IPS-18a (cell line): Measurements from ENCODE around the gene ISCU.

Experiments
- H3K27ac ChIP-seq: one replicate; pipeline ENCODE4 v1.5.1; 2013; ENCODE audit warnings: low read length
- H3K27me3 ChIP-seq: one replicate; pipeline ENCODE4 v1.6.1; 2013; ENCODE audit warnings: mild to moderate bottlenecking, low read length; ENCODE audit not compliant: control insufficient read depth, insufficient read depth
- H3K36me3 ChIP-seq: one replicate; pipeline ENCODE4 v1.6.1; 2013; ENCODE audit warnings: low read depth, low read length; ENCODE audit not compliant: control insufficient read depth
- H3K4me1 ChIP-seq: one replicate; pipeline ENCODE4 v1.6.1; 2013; ENCODE audit warnings: low read depth, low read length; ENCODE audit not compliant: control insufficient read depth
- H3K4me3 ChIP-seq: one replicate; pipeline ENCODE4 v1.5.1; 2013; ENCODE audit warnings: low read length
- H3K9ac ChIP-seq: one replicate; pipeline ENCODE4 v1.6.1; 2013; ENCODE audit warnings: mild to moderate bottlenecking, low read length, moderate library complexity
- H3K9me3 ChIP-seq: one replicate; pipeline ENCODE4 v1.6.1; 2013; ENCODE audit warnings: low read depth, low read length; ENCODE audit not compliant: control insufficient read depth

ISCU gene

GRCh38 chr12:108575199-108575912, 13.0 kb downstream of the ISCU start:
- Histone ChIP-seq H3K27ac (no peak overlapping the region), H3K36me3 (no peaks in the 10 kb centered on the region), H3K9me3 (no peaks in the 10 kb centered on the region), H3K27me3 (no peaks in the 10 kb centered on the region), H3K9ac (no peak overlapping the region), H3K4me1 (no peaks in the 10 kb centered on the region), H3K4me3 (no peak overlapping the region)

DNA sequence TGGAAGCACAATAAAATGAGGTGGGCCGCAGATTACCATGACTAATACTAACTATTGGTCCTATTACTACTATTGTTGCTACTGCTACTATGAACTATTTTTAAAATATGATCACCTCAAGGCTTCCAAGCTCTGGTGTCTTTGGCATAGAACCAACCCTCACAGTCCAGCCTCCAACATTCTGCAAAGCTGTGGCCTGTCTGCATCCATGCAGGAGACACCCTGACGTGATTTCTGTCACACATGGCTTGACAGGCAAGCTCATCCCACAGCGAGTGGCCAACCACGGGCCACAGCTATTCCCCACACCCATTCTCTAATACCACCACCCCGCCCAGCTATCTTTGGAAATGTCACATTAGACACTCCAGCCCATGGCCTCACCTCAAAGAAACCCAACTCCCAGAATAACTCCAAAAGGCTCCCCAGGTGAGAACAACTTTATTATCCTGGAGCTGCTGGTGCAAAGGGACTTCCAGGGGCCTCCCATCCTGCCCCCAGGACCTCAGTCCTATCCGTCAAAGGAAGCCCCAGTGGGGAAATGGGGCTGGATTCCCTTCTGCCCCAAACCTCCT, 14.4 kb downstream of the ISCU start:
- Histone ChIP-seq H3K9me3 (no peaks in the 10 kb centered on the region), H3K4me3 (no peak overlapping the region), H3K9ac (no peak overlapping the region), H3K27me3 (no peaks in the 10 kb centered on the region), H3K27ac (no peak overlapping the region), H3K4me1 (no peaks in the 10 kb centered on the region), H3K36me3 (no peaks in the 10 kb centered on the region)

GRCh38 chr12:108577458-108577857, 15.1 kb downstream of the ISCU start:
- no peaks in the 10 kb centered on the region for H3K36me3 ChIP-seq
- no peak overlapping the region for H3K4me3 ChIP-seq
- no peaks in the 10 kb centered on the region for H3K4me1 ChIP-seq
- no peak overlapping the region for H3K9ac ChIP-seq
- no peak overlapping the region for H3K27ac ChIP-seq
- H3K9me3 ChIP-seq, result no peaks in the 10 kb centered on the region
- no peaks in the 10 kb centered on the region for H3K27me3 ChIP-seq

DNA sequence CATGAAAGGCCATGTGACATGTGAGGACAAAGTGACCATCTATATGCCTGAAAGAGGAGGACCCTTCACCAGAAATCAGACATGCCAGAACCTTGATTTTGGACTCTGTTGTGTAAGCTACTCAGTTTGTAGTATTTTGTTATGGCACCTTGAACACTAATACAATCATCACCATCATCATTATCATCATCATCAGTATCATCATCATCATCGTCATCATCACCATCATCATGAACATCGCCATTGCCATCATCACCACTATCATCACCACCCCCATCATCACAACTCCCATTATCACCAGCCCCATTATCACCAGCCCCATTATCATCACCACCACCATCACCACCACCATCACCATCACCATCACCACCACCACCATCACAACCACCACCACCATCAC, 15.9 kb downstream of the ISCU start:
- H3K36me3 ChIP-seq, result no peaks in the 10 kb centered on the region

GRCh38 chr12:108578813-108579212, 16.4 kb downstream of the ISCU start:
- Histone ChIP-seq H3K9me3 (no peaks in the 10 kb centered on the region), H3K4me3 (no peak overlapping the region), H3K27me3 (no peaks in the 10 kb centered on the region), H3K9ac (no peak overlapping the region), H3K4me1 (no peaks in the 10 kb centered on the region), H3K36me3 (no peaks in the 10 kb centered on the region), H3K27ac (no peak overlapping the region)

More for the DNA sequence above, 15.9 kb downstream of the ISCU start:
- no peak overlapping the region for H3K9ac ChIP-seq
- no peaks in the 10 kb centered on the region for H3K27me3 ChIP-seq
- H3K4me1 ChIP-seq, result no peaks in the 10 kb centered on the region
- H3K4me3 ChIP-seq, result no peak overlapping the region
- no peak overlapping the region for H3K27ac ChIP-seq
- no peaks in the 10 kb centered on the region for H3K9me3 ChIP-seq

DNA sequence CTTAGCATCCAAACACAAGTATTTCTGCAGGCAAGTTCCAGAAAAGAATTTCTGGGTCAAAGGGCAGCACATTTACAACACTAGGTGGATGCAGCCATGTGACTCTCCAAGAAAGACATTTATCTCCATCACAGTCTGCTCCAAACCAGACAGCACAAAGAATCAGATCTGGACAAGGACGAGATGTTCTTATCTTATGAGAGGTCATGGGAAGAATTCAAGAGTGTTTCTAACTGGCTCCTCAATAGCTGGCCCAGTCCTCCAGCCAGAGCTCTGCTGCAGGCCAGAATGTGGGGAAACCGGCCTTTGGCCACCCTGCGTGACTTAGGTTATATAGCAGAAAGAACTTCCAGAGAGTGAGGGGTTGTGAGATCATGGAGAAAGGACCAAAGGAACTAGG, 18.1 kb downstream of the ISCU start:
- no peaks in the 10 kb centered on the region for H3K4me1 ChIP-seq
- no peaks in the 10 kb centered on the region for H3K9me3 ChIP-seq
- no peak overlapping the region for H3K9ac ChIP-seq
- no peaks in the 10 kb centered on the region for H3K36me3 ChIP-seq
- no peak overlapping the region for H3K27ac ChIP-seq
- H3K27me3 ChIP-seq, result no peaks in the 10 kb centered on the region
- no peak overlapping the region for H3K4me3 ChIP-seq

DNA sequence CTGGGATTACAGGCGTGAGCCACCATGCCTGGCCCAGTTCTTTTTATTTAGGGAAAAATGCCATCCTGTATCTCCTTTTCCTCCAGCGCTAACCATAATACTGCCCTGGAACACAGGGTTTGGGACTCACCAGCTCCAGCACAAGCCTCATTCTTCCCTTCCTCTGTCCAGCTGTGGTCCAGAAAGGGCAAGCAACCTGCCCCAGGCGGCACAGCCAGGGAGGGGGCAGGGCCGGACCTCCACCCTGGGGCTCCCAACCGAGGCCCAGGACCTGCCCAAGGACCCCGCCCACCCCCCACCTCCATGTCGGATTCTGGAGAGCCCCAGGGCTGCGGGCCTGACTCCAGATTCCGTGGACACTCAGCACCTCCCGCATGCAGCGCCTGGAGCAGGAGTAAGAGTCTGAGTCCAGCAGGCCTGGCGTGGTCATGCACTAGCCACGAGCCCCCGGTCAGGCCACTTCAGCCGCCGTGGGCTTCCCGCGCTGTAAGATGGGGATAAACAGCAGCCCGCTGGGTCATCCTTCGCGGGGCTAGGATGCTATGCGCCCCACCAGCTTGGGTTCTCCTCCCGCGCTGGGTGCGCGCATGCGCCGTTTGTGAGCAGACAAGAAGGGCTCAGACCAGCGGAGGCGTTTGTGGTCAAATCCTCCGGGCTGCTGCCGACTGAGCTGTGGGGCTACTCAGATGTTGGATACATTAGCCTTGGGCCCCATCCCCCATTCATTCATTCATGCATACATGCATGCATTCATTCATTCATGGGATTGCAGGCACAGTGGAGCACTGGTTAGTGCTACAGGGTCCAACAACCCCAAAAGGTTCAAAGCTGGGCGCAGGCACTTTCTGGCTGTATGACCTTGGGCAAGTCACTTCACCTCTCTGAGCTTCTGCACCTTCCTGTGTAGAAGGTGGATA, 19.2 kb downstream of the ISCU start:
- no peaks in the 10 kb centered on the region for H3K36me3 ChIP-seq
- H3K9me3 ChIP-seq, result no peaks in the 10 kb centered on the region
- no peak overlapping the region for H3K27ac ChIP-seq
- no peaks in the 10 kb centered on the region for H3K4me1 ChIP-seq
- no peak overlapping the region for H3K9ac ChIP-seq
- H3K4me3 ChIP-seq, result no peak overlapping the region
- no peaks in the 10 kb centered on the region for H3K27me3 ChIP-seq

GRCh38 chr12:108582509-108582908, 20.1 kb downstream of the ISCU start:
- H3K27me3 ChIP-seq, result no peaks in the 10 kb centered on the region
- H3K9me3 ChIP-seq, result no peaks in the 10 kb centered on the region
- no peaks in the 10 kb centered on the region for H3K36me3 ChIP-seq
- no peaks in the 10 kb centered on the region for H3K4me1 ChIP-seq
- no peak overlapping the region for H3K9ac ChIP-seq
- no peak overlapping the region for H3K4me3 ChIP-seq
- no peak overlapping the region for H3K27ac ChIP-seq

- Histone ChIP-seq H3K4me1 (no peaks in the 10 kb centered on the region), H3K9me3 (no peaks in the 10 kb centered on the region), H3K4me3 (no peak overlapping the region), H3K27me3 (no peaks in the 10 kb centered on the region), H3K27ac (no peak overlapping the region), H3K9ac (no peak overlapping the region), H3K36me3 (no peaks in the 10 kb centered on the region)
Measured at GRCh38 chr12:108582978-108583770, 20.8 kb downstream of the ISCU start.

DNA sequence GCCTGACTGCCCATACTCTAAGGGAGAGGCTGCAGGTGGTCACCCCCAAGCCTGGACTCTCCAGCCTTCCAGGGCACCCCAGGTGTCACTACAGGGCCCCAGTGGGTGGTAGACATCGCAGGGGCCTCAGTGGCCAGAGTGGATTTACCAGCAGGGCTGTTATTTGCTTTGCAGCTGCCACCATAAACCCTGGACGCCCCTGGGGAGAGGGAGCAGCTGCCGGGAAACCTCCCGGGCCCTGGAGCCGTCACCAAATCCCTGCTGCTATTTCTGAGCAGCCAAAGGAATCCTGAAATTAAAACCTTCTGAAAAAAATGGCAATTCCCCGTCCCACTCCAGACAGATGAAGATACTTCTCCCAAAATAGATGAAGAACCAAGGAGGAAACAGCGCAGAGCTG, 21.6 kb downstream of the ISCU start:
- Histone ChIP-seq H3K9ac (no peak overlapping the region), H3K27me3 (no peaks in the 10 kb centered on the region), H3K4me3 (no peak overlapping the region), H3K36me3 (no peaks in the 10 kb centered on the region), H3K9me3 (no peaks in the 10 kb centered on the region), H3K27ac (no peak overlapping the region), H3K4me1 (no peaks in the 10 kb centered on the region)

GRCh38 chr12:108584456-108585065, 22.2 kb downstream of the ISCU start:
- Histone ChIP-seq H3K27ac (no peak overlapping the region), H3K4me3 (no peak overlapping the region), H3K27me3 (no peaks in the 10 kb centered on the region), H3K4me1 (peaks cover 4% of the 10 kb centered on the region), H3K36me3 (no peaks in the 10 kb centered on the region), H3K9me3 (no peaks in the 10 kb centered on the region), H3K9ac (no peak overlapping the region)
